Panc1 (cell line): ENCODE measurements around the gene JAML. TPM values are rescaled to one million over a fixed set of nuclear protein-coding genes. Genes with fewer than 3 reads are reported as not detected.

Source experiments
- ATAC-seq: fragments of 200-7000 bp; cut with Tn5 transposase; 2 replicates; pipeline ENCODE4 v1.9.1; 2020; ENCODE audit warnings: mild to moderate bottlenecking, moderate library complexity
- BruUV-seq: library from RNA; stranded (reverse); fragments of 400-500 nt; replicated peaks from 2 replicates; lab custom pipeline; 2021; lab: Mats Ljungman, UMichigan
- CTCF ChIA-PET: fragments of 300-600 bp; sonication (Branson Sonifier 250); formaldehyde crosslinking; loops from one replicate; lab custom pipeline; 2022; ENCODE audit warnings: antibody characterized with exemption; lab: Charles Lee
- POLR2A ChIA-PET: fragments of 300-600 bp; sonication (Branson Sonifier 250); formaldehyde crosslinking; loops from one replicate; lab custom pipeline; 2022; ENCODE audit warnings: antibody characterized with exemption; lab: Charles Lee
- DNase-seq: peaks from one replicate; pipeline ENCODE4 v3.0.0-alpha.2; 2010; ENCODE audit warnings: low read depth, low spot score
- H3K27ac ChIP-seq: 2 replicates; pipeline ENCODE4 v1.5.1; 2011; ENCODE audit warnings: mild to moderate bottlenecking, low read length, inconsistent platforms
- H3K27me3 ChIP-seq: fragments of 200-500 bp; sonication (Bioruptor generic); 2 replicates; pipeline ENCODE4 v1.6.0; 2014; ENCODE audit warnings: low read length, inconsistent platforms; ENCODE audit not compliant: control insufficient read depth, insufficient read depth
- H3K36me3 ChIP-seq: fragments of 200-500 bp; sonication (Bioruptor generic); 2 replicates; pipeline ENCODE4 v1.5.1; 2014; ENCODE audit warnings: inconsistent platforms, mild to moderate bottlenecking, low read length, moderate library complexity; ENCODE audit not compliant: control insufficient read depth, insufficient read depth
- H3K4me1 ChIP-seq: 2 replicates; pipeline ENCODE4 v1.5.1; 2011; ENCODE audit warnings: inconsistent platforms, mild to moderate bottlenecking, low read length, moderate library complexity; ENCODE audit not compliant: control insufficient read depth, insufficient read depth
- H3K4me3 ChIP-seq, 2 experiments: 2 replicates each; pipeline ENCODE4 v1.5.1; 2011 to 2012; ENCODE audit warnings: low read depth in 2 of 2, low read length in 2 of 2, mild to moderate bottlenecking in 2 of 2, inconsistent platforms in 1 of 2, moderate library complexity in 1 of 2
- H3K9me3 ChIP-seq: fragments of 200-500 bp; sonication (Bioruptor generic); 2 replicates; pipeline ENCODE4 v1.5.1; 2014; ENCODE audit warnings: low read depth, mild to moderate bottlenecking, inconsistent platforms, low read length, moderate library complexity; ENCODE audit not compliant: control insufficient read depth, insufficient read depth
- POLR2AphosphoS5 ChIP-seq: IDR thresholded peaks from 2 replicates; pipeline ENCODE4 v1.6.1; 2012; ENCODE audit warnings: mild to moderate bottlenecking, low read depth, low read length, moderate library complexity
- SIN3A ChIP-seq: IDR thresholded peaks from 2 replicates; pipeline ENCODE4 v1.6.1; 2012; ENCODE audit warnings: low read depth, mild to moderate bottlenecking, low read length, moderate library complexity, borderline replicate concordance; ENCODE audit not compliant: insufficient read depth
- TCF7L2 ChIP-seq: IDR thresholded peaks from 2 replicates; pipeline ENCODE4 v1.6.1; 2011; ENCODE audit warnings: mild to moderate bottlenecking, low read depth, low read length, inconsistent platforms
- in situ Hi-C: cut with HindIII; loops from 2 replicates; pipeline ENCODE4 v1.10.0; 2016; ENCODE audit warnings: low sequenced_read_pairs, low pct_unique_long_range_greater_than_20kb
- intact Hi-C: fragments of 100-400 bp; cut with micrococcal nuclease; formaldehyde crosslinking; loops from one replicate; pipeline ENCODE4 v1.10.0; 2022; ENCODE audit not compliant: unreplicated experiment
- total RNA-seq: library from RNA; stranded (reverse); gene quantifications from one replicate; pipeline ENCODE4 v1.2.1, GENCODE V29; 2021; ENCODE audit not compliant: unreplicated experiment
- TF ChIP-seq, protein P1 (sequence below): fragments of 450-650 bp; IDR thresholded peaks from 2 replicates; pipeline ENCODE4 v1.5.1; 2017; ENCODE audit warnings: mild to moderate bottlenecking
- TF ChIP-seq, protein P2 (sequence below), 2 experiments: IDR thresholded peaks; 2 replicates each; pipeline ENCODE4 v1.6.1; 2011 to 2012; ENCODE audit warnings: low read depth in 2 of 2, control low read depth in 1 of 2, low read length in 1 of 2, mild to moderate bottlenecking in 1 of 2, moderate library complexity in 1 of 2; ENCODE audit not compliant: insufficient read depth in 1 of 2

Gene JAML
- total RNA-seq, 1 experiment from 2014 or later, result 0.39 TPM

DNA sequence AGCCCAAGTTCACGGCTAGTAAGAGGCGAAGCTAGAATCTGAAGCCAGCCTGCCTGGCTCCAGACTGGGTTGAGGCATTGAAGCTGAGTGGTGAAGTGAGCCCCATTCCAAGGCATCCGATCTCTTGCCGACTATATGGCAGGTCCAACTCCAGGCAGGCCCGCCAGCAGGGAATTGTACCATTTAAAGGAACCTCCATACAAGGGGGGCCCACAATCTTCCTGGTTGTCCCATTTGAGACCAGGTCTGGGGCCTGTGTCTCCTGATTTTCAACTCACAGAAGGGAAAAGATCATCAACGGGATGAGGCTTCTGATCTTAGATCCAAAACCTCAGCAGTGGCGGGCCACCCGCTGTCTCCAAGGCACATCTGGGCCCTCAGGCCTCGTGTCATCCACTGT lies 52.5 kb downstream of the JAML start:
- no TSS peak for BruUV-seq
- TF ChIP-seq TCF7L2 (no peak), POLR2AphosphoS5 (no peak)
- TF ChIP-seq, protein P1, sequence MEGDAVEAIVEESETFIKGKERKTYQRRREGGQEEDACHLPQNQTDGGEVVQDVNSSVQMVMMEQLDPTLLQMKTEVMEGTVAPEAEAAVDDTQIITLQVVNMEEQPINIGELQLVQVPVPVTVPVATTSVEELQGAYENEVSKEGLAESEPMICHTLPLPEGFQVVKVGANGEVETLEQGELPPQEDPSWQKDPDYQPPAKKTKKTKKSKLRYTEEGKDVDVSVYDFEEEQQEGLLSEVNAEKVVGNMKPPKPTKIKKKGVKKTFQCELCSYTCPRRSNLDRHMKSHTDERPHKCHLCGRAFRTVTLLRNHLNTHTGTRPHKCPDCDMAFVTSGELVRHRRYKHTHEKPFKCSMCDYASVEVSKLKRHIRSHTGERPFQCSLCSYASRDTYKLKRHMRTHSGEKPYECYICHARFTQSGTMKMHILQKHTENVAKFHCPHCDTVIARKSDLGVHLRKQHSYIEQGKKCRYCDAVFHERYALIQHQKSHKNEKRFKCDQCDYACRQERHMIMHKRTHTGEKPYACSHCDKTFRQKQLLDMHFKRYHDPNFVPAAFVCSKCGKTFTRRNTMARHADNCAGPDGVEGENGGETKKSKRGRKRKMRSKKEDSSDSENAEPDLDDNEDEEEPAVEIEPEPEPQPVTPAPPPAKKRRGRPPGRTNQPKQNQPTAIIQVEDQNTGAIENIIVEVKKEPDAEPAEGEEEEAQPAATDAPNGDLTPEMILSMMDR, result no peak
- H3K4me3 ChIP-seq, result no peak overlapping the region
- POLR2A ChIA-PET, result interaction anchor here (0.5 kb wide), 1 partner anchor 12 kb away, joined by 6 read pairs; no protein-coding TSS in a partner anchor
- in situ Hi-C loops, result no loop called here
- H3K4me1 ChIP-seq, result no peaks in the 10 kb centered on the region
- intact Hi-C loops, result no loop called here
- no peaks in the 10 kb centered on the region for H3K9me3 ChIP-seq
- CTCF ChIA-PET, result interaction anchor here (0.8 to 2.1 kb wide), 8 partner anchors 8 to 115 kb away, joined by 3 to 14 read pairs (median 4); no protein-coding TSS in a partner anchor
- H3K36me3 ChIP-seq, result no peaks in the 10 kb centered on the region
- DNase-seq (no peak), ATAC-seq (peak; percentile 4; the same call in 1 of the 2 replicates)
- peaks cover 10% of the 10 kb centered on the region for H3K27me3 ChIP-seq
- no peak overlapping the region for H3K27ac ChIP-seq

DNA sequence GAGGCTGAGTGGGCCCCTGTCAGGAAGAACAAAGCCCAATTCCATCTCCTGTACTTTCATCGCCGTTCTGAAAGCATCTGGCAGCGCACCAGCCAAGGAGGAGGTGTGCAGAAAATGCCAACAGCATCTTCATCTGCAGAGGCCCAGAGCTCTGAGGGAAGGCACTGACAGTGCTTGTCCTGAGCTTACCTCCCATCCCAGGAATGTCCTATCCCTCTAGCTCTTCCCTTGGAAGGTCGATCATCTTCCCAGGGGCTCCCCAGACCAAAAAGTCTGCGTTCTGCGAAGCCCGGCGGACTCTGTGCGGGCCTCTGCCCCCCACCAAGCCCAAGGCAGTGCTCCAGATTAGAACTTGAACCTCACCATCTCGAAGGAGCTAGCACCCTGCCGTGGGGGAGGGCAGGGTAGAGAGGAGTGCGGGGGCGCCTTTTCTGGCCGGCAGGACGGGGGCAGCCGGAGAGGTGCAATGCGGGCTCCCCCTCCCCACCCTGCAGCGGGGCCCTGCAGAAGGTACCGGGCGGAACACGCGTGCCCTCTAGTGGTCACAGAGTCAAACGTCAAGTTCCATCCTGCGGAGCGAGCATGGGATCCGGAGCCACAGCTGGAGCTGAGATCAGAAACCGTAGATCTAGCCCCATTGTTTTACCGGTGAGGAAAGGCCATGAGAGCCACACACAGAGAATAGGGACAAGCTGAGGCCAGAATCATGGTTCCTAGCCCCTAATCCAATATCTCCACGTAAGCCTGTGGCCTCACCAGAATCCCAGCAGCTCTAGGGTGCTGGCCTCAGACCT lies 53.3 kb downstream of the JAML start:
- ChIA-PET CTCF (interaction anchor here (0.6 to 2.1 kb wide), 12 partner anchors 9 to 194 kb away, joined by 3 to 14 read pairs (median 4); no protein-coding TSS in a partner anchor), POLR2A (interaction anchor here (0.5 kb wide), 1 partner anchor 13 kb away, joined by 6 read pairs; no protein-coding TSS in a partner anchor)
- no peak for TF ChIP-seq POLR2AphosphoS5
- TF ChIP-seq, protein P1, result peak; percentile 99
- no peak for TF ChIP-seq TCF7L2
- H3K4me1 ChIP-seq, result no peaks in the 10 kb centered on the region
- H3K27me3 ChIP-seq, result peaks cover 10% of the 10 kb centered on the region
- no peak overlapping the region for H3K4me3 ChIP-seq
- DNase-seq (peak; percentile 30), ATAC-seq (peak; percentile 90)
- intact Hi-C loops (loop anchor here (2.0 kb wide), 1 partner anchor 23 kb away; no protein-coding TSS in a partner anchor), in situ Hi-C loops (no loop called here)
- H3K9me3 ChIP-seq, result no peaks in the 10 kb centered on the region
- H3K36me3 ChIP-seq, result no peaks in the 10 kb centered on the region
- no TSS peak for BruUV-seq
- H3K27ac ChIP-seq, result no peak overlapping the region

DNA sequence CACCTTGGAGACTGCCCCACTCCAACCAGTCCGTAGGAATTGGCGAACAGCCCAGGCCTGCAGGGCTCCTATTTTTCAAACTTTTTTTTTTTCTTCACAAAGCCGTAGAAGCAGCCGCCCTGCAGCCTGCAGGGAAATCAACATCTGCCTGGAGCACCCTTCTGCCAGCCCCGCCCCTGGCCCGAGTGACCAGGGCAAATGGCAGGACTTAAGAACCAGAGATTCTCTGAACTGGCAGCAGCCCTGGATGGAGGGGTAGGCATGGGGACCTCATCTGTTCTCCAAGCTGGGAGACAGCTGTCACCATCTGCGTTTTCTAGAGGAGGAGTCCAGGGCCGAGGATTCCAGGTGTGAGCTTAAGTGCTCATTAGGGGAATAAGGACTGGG lies 53.9 kb downstream of the JAML start:
- in situ Hi-C loops, result no loop called here
- ATAC-seq (peak; percentile 2; the same call in 1 of the 2 replicates), DNase-seq (no peak)
- ChIA-PET POLR2A (no interaction called here), CTCF (interaction anchor here (0.6 to 2.1 kb wide), 10 partner anchors 10 to 1168 kb away, joined by 3 to 14 read pairs (median 4); no protein-coding TSS in a partner anchor)
- no TSS peak for BruUV-seq
- Histone ChIP-seq H3K27me3 (peaks cover 10% of the 10 kb centered on the region), H3K4me3 (no peak overlapping the region), H3K9me3 (no peaks in the 10 kb centered on the region), H3K4me1 (no peaks in the 10 kb centered on the region), H3K36me3 (no peaks in the 10 kb centered on the region), H3K27ac (no peak overlapping the region)
- intact Hi-C loops, result loop anchor here (2.0 kb wide), 1 partner anchor 22 kb away; no protein-coding TSS in a partner anchor
- TF ChIP-seq POLR2AphosphoS5 (no peak), SIN3A (no peak), TCF7L2 (no peak)
- TF ChIP-seq, protein P2, sequence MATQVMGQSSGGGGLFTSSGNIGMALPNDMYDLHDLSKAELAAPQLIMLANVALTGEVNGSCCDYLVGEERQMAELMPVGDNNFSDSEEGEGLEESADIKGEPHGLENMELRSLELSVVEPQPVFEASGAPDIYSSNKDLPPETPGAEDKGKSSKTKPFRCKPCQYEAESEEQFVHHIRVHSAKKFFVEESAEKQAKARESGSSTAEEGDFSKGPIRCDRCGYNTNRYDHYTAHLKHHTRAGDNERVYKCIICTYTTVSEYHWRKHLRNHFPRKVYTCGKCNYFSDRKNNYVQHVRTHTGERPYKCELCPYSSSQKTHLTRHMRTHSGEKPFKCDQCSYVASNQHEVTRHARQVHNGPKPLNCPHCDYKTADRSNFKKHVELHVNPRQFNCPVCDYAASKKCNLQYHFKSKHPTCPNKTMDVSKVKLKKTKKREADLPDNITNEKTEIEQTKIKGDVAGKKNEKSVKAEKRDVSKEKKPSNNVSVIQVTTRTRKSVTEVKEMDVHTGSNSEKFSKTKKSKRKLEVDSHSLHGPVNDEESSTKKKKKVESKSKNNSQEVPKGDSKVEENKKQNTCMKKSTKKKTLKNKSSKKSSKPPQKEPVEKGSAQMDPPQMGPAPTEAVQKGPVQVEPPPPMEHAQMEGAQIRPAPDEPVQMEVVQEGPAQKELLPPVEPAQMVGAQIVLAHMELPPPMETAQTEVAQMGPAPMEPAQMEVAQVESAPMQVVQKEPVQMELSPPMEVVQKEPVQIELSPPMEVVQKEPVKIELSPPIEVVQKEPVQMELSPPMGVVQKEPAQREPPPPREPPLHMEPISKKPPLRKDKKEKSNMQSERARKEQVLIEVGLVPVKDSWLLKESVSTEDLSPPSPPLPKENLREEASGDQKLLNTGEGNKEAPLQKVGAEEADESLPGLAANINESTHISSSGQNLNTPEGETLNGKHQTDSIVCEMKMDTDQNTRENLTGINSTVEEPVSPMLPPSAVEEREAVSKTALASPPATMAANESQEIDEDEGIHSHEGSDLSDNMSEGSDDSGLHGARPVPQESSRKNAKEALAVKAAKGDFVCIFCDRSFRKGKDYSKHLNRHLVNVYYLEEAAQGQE (IDR thresholded peaks at IDR 0.05; ENCODE audit: insufficient read depth in 1 of 2, low read depth in 2 of 2, low read length in 1 of 2), result no peak
- TF ChIP-seq, protein P1, result no peak
